HepG2 (cell line): ENCODE results near the gene NAA38. TPM values are rescaled to one million over a fixed set of nuclear protein-coding genes. Genes with fewer than 3 reads are reported as not detected.

Experiments
- ARID2 ChIP-seq: sonication (generic); formaldehyde crosslinking; IDR thresholded peaks from 2 replicates; pipeline ENCODE4 v1.8.1; 2022; ENCODE audit warnings: mild to moderate bottlenecking, missing genetic modification reagents, borderline replicate concordance
- BCL6 ChIP-seq: IDR thresholded peaks from 2 replicates; pipeline ENCODE4 v1.6.1; 2016; ENCODE audit warnings: missing genetic modification reagents, missing compliant biosample characterization
- ELF4 ChIP-seq: sonication (generic); formaldehyde crosslinking; IDR thresholded peaks from 2 replicates; pipeline ENCODE4 v1.5.0; 2020; ENCODE audit warnings: missing genetic modification reagents, mild to moderate bottlenecking, moderate library complexity, borderline replicate concordance
- GATA4 ChIP-seq: sonication (generic); IDR thresholded peaks from 2 replicates; pipeline ENCODE4 v1.6.1; 2016; ENCODE audit warnings: antibody characterized with exemption, low read depth, borderline replicate concordance
- HMG20A ChIP-seq: IDR thresholded peaks from 2 replicates; pipeline ENCODE4 v1.6.1; 2016; ENCODE audit warnings: borderline replicate concordance
- HNRNPH1 ChIP-seq: fragments of 200-400 bp; formaldehyde crosslinking; optimal IDR thresholded peaks from 2 replicates; pipeline ENCODE3; 2017; ENCODE audit warnings: mild to moderate bottlenecking, low read depth, low read length
- MIER2 ChIP-seq: IDR thresholded peaks from 2 replicates; pipeline ENCODE4 v1.6.1; 2016; ENCODE audit warnings: missing biosample characterization, missing genetic modification reagents
- MTA1 ChIP-seq: sonication (generic); formaldehyde crosslinking; IDR thresholded peaks from 2 replicates; pipeline ENCODE4 v1.4.0; 2020; ENCODE audit warnings: missing genetic modification reagents, mild to moderate bottlenecking, borderline replicate concordance
- MXI1 ChIP-seq: IDR thresholded peaks from 3 replicates; pipeline ENCODE4 v1.6.1; 2012; ENCODE audit warnings: low read depth, low read length, inconsistent platforms, borderline replicate concordance
- MYC ChIP-seq: sonication (generic); formaldehyde crosslinking; IDR thresholded peaks from 2 replicates; pipeline ENCODE4 v1.9.0; 2021; ENCODE audit warnings: missing genetic modification reagents, borderline replicate concordance
- POLR2AphosphoS5 ChIP-seq: IDR thresholded peaks from 2 replicates; pipeline ENCODE4 v1.6.1; 2012; ENCODE audit warnings: low read depth, low read length
- RBAK ChIP-seq: sonication (generic); formaldehyde crosslinking; IDR thresholded peaks from 2 replicates; pipeline ENCODE4 v1.5.1; 2020; ENCODE audit warnings: mild to moderate bottlenecking, missing genetic modification reagents
- SYNCRIP ChIP-seq: fragments of 200-400 bp; formaldehyde crosslinking; IDR thresholded peaks from 2 replicates; pipeline ENCODE4 v1.6.1; 2018; ENCODE audit warnings: mild to moderate bottlenecking, low read depth, low read length; ENCODE audit not compliant: insufficient read depth
- TEAD2 ChIP-seq: sonication (generic); formaldehyde crosslinking; IDR thresholded peaks from 2 replicates; pipeline ENCODE4 v1.9.0; 2021; ENCODE audit warnings: missing genetic modification reagents
- TP53 ChIP-seq: sonication (generic); formaldehyde crosslinking; conservative IDR thresholded peaks from 2 replicates; pipeline ENCODE4 v1.4.0; 2020; ENCODE audit warnings: missing genetic modification reagents
- TSC22D2 ChIP-seq: sonication (generic); formaldehyde crosslinking; IDR thresholded peaks from 2 replicates; pipeline ENCODE4 v1.5.1; 2020; ENCODE audit warnings: missing genetic modification reagents, mild to moderate bottlenecking, borderline replicate concordance
- ZC3H13 ChIP-seq: sonication (generic); formaldehyde crosslinking; IDR thresholded peaks from 2 replicates; pipeline ENCODE4 v1.8.1; 2023; ENCODE audit warnings: mild to moderate bottlenecking, missing genetic modification reagents, moderate library complexity
- ZFP36 ChIP-seq: fragments of 150-350 bp; IDR thresholded peaks from 2 replicates; pipeline ENCODE4 v1.6.1; 2018; ENCODE audit warnings: borderline replicate concordance, low read length, low read depth; ENCODE audit not compliant: partially characterized antibody
- ZMYM4 ChIP-seq: sonication (generic); formaldehyde crosslinking; IDR thresholded peaks from 2 replicates; pipeline ENCODE4 v1.8.1; 2023; ENCODE audit warnings: mild to moderate bottlenecking, missing genetic modification reagents
- ZNF251 ChIP-seq: sonication (generic); formaldehyde crosslinking; IDR thresholded peaks from 2 replicates; pipeline ENCODE4 v1.9.0; 2021; ENCODE audit warnings: mild to moderate bottlenecking, missing genetic modification reagents
- ZNF263 ChIP-seq: sonication (generic); formaldehyde crosslinking; IDR thresholded peaks from 2 replicates; pipeline ENCODE4 v1.4.0; 2020; ENCODE audit warnings: missing genetic modification reagents
- ZNF350 ChIP-seq: sonication (generic); formaldehyde crosslinking; IDR thresholded peaks from 2 replicates; pipeline ENCODE4 v1.4.0; 2020; ENCODE audit warnings: mild to moderate bottlenecking, low read depth, missing genetic modification reagents, borderline replicate concordance
- ZNF616 ChIP-seq: sonication (generic); formaldehyde crosslinking; IDR thresholded peaks from 2 replicates; pipeline ENCODE4 v1.5.0; 2020; ENCODE audit warnings: low read depth, mild to moderate bottlenecking, missing genetic modification reagents
- ZNF644 ChIP-seq: IDR thresholded peaks from 2 replicates; pipeline ENCODE4 v1.6.1; 2016; ENCODE audit warnings: low read depth
- ZNF841 ChIP-seq: sonication (generic); formaldehyde crosslinking; IDR thresholded peaks from 2 replicates; pipeline ENCODE4 v1.8.1; 2023; ENCODE audit warnings: missing genetic modification reagents, borderline replicate concordance
- polyA plus RNA-seq, 8 experiments: library from polyadenylated mRNA; depleted of rRNA in 3 of 8; stranded (reverse) in 7 of 8; unstranded in 1 of 8; fragments of >200 nt; fragmentation: Illumina TruSeq in 4 of 8; extraction: Trizol in 4 of 8; gene quantifications; 2 replicates each; pipeline versions ENCODE4 v1.2.1 to v1.2.3, GENCODE V29; 2011 to 2016; ENCODE audit warnings: low read depth in 4 of 8, missing spikeins in 1 of 8, mixed read lengths in 1 of 8; ENCODE audit not compliant: insufficient read depth in 1 of 8
- total RNA-seq, 5 experiments: library from RNA; depleted of rRNA; stranded (reverse); fragments of >200 nt; fragmentation: Illumina TruSeq; extraction: Trizol; gene quantifications; 2 replicates each; pipeline ENCODE4 v1.2.3, GENCODE V29; 2016; ENCODE audit warnings: low read depth in 1 of 5
- TF ChIP-seq, protein P1 (sequence below): sonication (generic); formaldehyde crosslinking; IDR thresholded peaks from 2 replicates; pipeline ENCODE4 v1.8.0; 2022; ENCODE audit warnings: missing genetic modification reagents, low read depth, mild to moderate bottlenecking, borderline replicate concordance
- TF ChIP-seq, protein P2 (sequence below): sonication (generic); formaldehyde crosslinking; IDR thresholded peaks from 2 replicates; pipeline ENCODE4 v1.4.0; 2020; ENCODE audit warnings: missing genetic modification reagents

NAA38 gene
- total and polyA plus RNA-seq, 2 of the 13 experiments (the other 11 are each of a cell fraction or from before 2014, with no cell fraction given): 46.9 to 91.6 TPM

DNA sequence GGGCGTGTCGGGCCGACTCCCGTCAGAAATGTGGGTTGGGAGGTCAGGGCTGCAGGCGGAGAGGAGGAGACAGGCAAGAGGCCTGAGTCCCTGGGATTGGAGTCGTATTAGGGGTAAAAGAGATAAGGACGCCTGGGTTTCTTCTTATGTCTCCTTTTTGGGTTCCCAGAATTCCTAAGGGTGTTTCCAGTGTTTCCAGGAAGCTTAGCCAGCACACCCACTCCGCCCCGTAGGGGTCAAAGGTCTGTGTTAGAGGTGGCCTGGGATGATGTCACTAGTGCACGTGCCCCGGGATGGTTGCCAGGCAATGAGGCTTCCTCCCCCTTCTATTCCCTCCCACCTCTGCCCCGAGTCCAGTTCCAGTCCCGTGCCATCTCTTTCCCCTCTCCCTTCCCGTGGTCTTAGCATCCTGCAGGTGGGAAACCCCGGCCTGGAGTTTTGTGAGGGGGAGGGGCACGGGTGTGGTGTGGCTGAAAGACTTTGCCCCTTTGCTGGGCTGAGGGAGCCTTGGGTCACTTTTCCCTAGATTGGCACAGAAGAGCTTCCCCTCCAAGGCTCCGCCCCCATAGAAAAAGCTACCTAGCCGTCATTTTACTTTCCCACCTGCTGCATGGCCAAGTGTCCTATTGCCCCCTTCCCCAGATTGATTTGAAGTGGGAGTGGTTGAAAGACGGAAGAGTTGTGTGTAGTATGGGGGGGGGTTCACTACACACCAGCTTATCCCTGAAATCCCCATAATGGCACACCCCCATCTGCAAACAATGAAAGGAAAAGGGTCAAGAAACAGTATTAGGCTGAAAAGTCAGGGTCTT, 20.6 kb downstream of the NAA38 start (continued):
- TF ChIP-seq ARID2 (CRISPR knock-in tag) (no peak), MYC (CRISPR knock-in tag) (peak; percentile 88; the same call in 1 of the 2 replicates), MIER2 (CRISPR knock-in tag) (peak; percentile 75; the same call in 1 of the 2 replicates), ZMYM4 (CRISPR knock-in tag) (peak; percentile 91), TP53 (CRISPR knock-in tag) (no peak), ZNF251 (CRISPR knock-in tag) (no peak), ELF4 (CRISPR knock-in tag) (0 out of 2 replicates have a peak, but pooled peaks have one; percentile 73), RBAK (CRISPR knock-in tag) (0 out of 2 replicates have a peak, but pooled peaks have one; percentile 42), ZNF350 (CRISPR knock-in tag) (peak; percentile 96), HMG20A (CRISPR knock-in tag) (peak; percentile 62), TSC22D2 (CRISPR knock-in tag) (peak; percentile 92), ZFP36 (no peak), ZNF263 (CRISPR knock-in tag) (peak; percentile 95), BCL6 (peak; percentile 85), ZC3H13 (CRISPR knock-in tag) (peak; percentile 66; the same call in 1 of the 2 replicates), TEAD2 (CRISPR knock-in tag) (no peak), SYNCRIP (no peak), ZNF616 (CRISPR knock-in tag) (no peak), ZNF644 (CRISPR knock-in tag) (0 out of 2 replicates have a peak, but pooled peaks have one; percentile 44), MTA1 (CRISPR knock-in tag) (peak; percentile 95; the same call in 1 of the 2 replicates), HNRNPH1 (no peak), MXI1 (peak; percentile 92; the same call in 1 of the 3 replicates), POLR2AphosphoS5 (no peak; the same call in 1 of the 2 replicates), GATA4 (peak; percentile 25; the same call in 1 of the 2 replicates), ZNF841 (no peak; the same call in 1 of the 2 replicates)
- TF ChIP-seq, protein P1, sequence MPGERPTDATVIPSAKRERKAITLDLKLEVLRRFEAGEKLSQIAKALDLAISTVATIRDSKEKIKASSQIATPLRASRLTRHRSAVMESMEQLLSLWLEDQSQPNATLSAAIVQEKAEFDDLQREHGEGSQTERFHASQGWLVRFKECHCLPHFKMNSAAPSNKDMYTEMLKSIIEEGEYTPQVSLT (CRISPR knock-in tag): no peak
- TF ChIP-seq, protein P2, sequence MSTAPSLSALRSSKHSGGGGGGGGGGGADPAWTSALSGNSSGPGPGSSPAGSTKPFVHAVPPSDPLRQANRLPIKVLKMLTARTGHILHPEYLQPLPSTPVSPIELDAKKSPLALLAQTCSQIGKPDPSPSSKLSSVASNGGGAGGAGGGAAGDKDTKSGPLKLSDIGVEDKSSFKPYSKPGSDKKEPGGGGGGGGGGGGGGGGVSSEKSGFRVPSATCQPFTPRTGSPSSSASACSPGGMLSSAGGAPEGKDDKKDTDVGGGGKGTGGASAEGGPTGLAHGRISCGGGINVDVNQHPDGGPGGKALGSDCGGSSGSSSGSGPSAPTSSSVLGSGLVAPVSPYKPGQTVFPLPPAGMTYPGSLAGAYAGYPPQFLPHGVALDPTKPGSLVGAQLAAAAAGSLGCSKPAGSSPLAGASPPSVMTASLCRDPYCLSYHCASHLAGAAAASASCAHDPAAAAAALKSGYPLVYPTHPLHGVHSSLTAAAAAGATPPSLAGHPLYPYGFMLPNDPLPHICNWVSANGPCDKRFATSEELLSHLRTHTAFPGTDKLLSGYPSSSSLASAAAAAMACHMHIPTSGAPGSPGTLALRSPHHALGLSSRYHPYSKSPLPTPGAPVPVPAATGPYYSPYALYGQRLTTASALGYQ: peak; percentile 78; the same call in 1 of the 2 replicates
